Measurements from ENCODE around the gene EFHC2.

GRCh38 chrX:44104699-44105098 is 238.8 kb downstream of the EFHC2 start:
- TF ChIP-seq, protein P1, sequence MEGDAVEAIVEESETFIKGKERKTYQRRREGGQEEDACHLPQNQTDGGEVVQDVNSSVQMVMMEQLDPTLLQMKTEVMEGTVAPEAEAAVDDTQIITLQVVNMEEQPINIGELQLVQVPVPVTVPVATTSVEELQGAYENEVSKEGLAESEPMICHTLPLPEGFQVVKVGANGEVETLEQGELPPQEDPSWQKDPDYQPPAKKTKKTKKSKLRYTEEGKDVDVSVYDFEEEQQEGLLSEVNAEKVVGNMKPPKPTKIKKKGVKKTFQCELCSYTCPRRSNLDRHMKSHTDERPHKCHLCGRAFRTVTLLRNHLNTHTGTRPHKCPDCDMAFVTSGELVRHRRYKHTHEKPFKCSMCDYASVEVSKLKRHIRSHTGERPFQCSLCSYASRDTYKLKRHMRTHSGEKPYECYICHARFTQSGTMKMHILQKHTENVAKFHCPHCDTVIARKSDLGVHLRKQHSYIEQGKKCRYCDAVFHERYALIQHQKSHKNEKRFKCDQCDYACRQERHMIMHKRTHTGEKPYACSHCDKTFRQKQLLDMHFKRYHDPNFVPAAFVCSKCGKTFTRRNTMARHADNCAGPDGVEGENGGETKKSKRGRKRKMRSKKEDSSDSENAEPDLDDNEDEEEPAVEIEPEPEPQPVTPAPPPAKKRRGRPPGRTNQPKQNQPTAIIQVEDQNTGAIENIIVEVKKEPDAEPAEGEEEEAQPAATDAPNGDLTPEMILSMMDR (IDR thresholded peaks at IDR 0.05; ENCODE audit: low read depth, low read length) = no peak
- TF ChIP-seq EZH2phosphoT487 (IDR thresholded peaks at IDR 0.05; ENCODE audit: low read depth) = no peak
